DOHH2 (cell line): ENCODE results near the gene MAN1B1.

ENCODE experiments used
- CTCF ChIP-seq: fragments of 200-600 bp; sonication (generic); IDR thresholded peaks from one replicate; pipeline ENCODE4 v1.5.1; 2014; ENCODE audit warnings: antibody characterized with exemption, mild to moderate bottlenecking, low read depth, low read length; ENCODE audit not compliant: poor library complexity, severe bottlenecking
- EZH2phosphoT487 ChIP-seq: fragments of 200-600 bp; sonication (generic); IDR thresholded peaks from 2 replicates; pipeline ENCODE4 v1.6.1; 2017; ENCODE audit warnings: borderline replicate concordance, mild to moderate bottlenecking, antibody characterized with exemption, low read length, moderate library complexity, mixed read lengths

GRCh38 chr9:137079401-137079787 lies 7.4 kb upstream of the MAN1B1 start:
- TF ChIP-seq CTCF = no peak
- no peak for TF ChIP-seq EZH2phosphoT487
